GM18870 (cell line): ENCODE measurements around the gene EPSTI1.

Source experiments
- ATAC-seq: cut with Tn5 transposase; IDR thresholded peaks from one replicate; pipeline ENCODE4 v1.9.1; 2021; ENCODE audit warnings: moderate library complexity; ENCODE audit not compliant: unreplicated experiment

The EPSTI1 gene

DNA sequence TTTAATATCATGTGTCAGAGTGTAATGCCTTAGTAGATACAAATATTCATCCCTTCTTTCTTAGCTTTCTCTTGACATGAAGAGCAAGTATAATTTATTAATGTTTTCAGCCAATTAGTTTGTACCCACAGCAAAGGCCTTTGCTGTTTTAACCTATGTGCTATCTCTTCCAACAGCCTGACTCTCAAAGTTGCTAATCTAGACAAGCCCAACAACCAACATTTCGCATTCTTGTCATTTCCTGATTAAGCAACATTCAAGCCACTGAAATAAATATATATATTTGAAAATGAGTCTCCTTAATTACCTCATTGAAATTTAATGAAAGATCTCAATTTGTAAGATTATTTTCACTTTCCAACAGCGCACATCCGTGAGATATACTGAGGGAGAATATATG, 18.5 kb downstream of the EPSTI1 start:
- ATAC-seq = no peak

DNA sequence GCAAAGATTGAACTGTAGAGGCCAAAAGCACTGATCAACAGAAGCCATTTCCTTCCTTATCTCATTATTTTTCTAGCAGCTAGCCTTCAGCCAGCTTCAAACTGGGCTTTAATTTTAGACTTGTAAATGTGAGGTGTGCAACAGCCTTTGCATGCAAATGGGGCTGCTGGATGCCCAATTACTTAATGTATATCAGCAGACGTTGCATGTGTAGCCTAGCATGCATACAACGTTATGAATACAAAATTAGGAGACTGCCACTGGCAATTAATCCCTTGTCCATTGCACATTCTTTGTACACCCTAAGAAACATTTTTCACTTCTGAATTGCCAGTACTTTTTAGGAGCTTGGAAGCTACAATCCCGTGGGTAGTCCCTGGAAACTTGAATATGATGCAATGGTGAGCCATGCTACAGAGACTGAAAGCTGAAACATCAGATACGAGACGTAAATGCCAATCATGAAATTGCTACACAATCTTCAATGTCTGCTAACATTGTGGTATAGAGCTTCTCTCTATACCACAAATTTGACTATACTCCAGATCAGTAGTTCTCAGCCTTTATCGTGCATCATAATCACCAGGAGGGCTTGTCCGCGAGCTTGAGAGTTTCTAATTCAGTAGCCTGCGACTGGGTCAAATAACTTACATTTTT, 20.2 kb downstream of the EPSTI1 start:
- ATAC-seq = no peak

DNA sequence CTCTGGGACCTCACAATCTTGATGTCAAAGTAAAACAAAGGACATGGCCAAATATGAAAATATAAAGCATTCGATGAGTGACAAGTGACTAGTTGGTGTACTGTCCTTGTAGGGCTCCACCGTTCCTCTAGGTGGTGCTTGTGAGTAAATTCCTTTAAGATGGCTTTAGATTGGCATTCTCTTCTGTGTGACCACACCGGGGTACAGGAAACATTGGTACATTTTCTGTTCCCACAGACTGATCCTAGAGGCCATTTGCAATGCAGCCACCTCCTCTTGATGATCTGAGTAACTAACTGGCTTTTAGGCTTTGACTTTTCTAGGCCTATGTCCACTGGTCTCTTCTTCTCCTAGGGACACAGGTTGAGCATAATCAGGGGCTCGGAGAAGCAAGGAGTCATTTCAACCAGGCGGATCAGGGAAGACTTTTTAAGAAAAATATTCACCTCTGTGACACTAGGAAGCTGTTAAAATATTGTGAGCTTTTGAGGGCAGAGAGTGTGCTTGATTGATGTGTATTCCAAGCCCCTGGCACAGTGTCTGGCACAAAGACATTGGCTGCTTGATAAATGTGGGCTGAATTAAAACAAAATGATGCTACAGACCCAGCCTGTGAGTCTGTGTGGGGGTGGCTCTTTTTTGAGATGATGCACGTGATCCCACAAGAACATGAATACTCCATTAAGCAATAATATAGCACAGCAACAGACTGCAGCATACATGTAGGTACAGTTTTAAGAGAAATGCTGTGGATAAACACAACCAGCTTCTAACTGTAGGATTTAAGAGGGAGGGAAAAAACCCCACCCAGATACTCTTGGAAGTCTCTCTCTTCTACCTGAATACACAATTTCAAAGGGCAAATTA, 21.0 kb downstream of the EPSTI1 start:
- no peak for ATAC-seq

DNA sequence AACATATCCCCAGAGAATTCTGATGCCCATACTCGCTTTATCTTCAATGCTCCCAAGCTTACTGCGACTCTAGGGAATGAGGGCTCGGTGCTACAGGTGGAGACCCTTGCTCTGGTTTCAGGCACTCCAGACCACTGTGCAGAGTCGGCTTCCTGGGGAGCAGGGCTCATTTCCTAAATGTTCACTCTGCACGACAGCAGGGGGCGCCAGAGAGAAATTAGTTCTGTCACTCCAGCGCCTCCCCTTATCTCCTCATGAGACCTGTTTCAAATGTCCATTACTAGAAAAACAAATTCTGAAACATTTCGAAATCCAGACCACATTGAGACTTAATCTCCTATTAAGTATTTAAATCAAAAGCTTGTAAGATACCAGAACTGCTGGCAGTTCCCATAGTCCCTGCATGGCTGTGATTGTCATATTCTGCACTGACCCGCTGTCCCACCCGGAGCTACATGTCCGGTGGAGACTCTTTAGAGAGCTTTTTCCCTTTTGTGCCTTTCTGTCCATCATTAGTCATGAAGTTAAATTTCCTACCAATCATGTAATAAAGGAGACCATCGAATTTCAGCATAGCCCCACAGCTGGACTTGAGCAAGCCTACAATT, 22.4 kb downstream of the EPSTI1 start:
- no peak for ATAC-seq

DNA sequence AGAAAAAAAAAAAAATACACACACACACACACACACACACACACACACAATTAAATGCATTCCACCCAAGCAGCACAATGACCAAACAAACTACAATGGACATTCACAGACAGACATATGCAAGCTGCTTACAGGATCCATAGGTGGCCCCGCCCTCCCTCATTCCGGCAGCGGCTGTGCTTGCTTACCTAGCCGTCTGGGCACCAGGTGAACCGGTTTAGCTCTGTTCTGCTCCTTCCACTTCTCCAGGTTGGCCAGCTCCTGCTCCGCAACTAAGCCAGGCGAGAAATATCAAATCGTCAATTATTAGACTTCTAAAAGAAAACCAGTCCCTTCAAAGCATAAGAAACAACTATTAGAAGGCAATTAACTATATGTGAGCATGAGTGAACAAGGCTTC, 23.1 kb downstream of the EPSTI1 start:
- no peak for ATAC-seq

DNA sequence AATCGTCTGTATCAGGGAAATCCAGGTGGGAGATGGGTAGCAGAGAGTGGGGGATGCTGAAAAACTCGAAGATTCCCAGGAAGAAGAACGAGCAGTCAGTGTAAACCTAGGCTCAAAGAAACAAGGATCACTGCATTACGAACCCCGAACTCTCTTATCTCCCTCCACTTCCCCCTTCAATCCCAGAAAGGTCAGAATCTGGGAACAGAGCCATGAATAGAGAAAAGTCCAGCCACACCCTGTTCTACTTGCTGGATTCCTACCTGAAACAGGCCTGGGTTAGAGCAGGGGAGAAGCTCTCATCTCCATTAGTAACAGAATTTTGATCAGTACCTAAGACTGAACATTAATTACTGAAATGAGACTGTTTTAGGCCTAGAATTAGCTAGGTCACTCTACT, 24.4 kb downstream of the EPSTI1 start:
- ATAC-seq = no peak

DNA sequence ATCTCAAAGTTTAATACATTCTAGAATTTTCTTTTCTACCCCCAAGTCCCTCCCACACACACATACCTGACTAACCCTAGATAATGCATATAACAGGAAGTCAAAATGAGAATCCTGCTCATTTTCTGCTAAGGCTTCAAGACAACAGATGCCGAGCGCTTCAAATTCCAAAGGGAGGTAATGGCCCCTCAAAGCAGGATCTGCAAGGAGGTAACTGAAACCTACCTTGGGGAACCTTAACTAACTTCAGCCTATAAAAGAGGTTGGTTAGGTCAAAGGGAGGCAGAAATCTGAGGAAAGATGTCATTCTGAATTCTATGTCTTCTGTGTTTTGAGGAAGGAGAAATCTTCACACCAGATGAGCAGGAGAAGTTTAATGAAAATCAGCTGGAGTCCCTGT, 26.8 kb downstream of the EPSTI1 start:
- no peak for ATAC-seq

DNA sequence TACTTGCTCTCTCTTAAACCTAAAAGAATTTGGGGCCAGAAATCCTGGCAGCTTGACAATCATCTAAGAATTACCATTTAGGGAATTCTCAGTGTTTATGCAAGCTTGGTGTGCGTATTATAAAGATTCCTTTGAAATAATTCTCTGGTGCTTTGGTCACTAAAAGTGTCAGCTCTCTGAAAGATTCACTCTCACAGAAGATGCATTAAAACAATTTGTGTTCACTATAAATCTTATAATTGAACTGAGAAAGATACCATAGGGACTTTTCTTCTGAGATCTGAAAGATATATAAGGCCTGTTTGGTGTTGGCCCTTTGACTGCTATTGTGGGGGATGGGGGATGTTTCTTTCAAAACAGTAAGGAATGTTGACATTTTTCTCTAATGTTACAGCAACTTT, 27.3 kb downstream of the EPSTI1 start:
- ATAC-seq = no peak

DNA sequence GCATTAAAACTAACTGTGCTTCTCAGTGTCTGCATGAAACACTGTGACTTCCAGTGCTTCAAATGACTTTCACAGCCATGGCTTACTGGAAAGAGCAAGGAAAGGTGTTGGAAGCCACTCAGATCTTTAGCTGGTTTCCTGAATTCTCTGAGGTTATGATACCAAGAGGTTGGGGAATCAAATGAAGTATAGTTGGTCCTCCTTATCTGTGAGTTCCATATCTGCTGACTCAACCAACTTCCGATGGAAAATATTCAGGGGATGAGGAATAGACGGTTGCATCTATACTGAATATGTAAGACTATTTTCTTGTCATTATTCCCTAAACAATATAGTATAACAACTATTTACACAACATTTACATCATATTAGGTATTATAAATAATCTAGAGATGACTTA, 32.4 kb downstream of the EPSTI1 start:
- ATAC-seq = no peak

DNA sequence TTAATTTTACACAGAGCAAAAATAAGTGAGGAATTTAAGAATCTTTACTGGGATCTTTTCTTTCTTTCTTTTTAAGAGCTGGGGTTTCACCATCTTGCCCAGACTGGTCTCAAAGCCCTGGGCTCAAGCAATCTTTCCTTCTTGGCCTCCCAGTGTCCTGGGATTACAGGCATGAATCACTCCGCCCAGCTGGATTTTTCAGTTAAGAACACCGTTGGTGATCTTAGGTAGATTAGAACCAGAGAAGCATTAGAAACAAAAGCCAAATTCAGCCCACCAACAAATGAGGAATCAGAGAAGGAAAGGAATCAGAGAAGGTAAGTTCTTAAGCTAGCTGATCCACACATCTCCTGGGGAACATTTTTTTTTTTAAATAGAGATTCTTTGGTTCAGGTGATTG, 34.2 kb downstream of the EPSTI1 start:
- no peak for ATAC-seq

DNA sequence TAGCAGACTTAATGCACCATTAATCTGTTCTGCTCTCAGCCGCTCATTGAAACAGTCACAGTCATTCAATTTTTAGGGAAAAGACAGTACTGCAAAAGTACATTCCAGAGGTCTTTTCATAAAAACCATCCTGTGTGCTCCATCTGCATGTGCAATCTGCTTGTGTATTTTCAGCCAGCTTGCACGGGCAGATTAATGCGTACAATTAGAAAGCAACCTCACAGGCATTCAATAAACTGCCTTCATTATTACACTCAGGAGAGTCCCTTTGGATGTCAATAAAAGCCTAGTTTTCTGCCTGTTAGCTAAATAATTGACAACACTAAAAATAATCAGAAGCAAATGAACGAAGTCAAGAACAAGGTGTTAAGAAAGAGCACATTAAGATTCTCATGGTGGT, 41.9 kb downstream of the EPSTI1 start:
- ATAC-seq = no peak

DNA sequence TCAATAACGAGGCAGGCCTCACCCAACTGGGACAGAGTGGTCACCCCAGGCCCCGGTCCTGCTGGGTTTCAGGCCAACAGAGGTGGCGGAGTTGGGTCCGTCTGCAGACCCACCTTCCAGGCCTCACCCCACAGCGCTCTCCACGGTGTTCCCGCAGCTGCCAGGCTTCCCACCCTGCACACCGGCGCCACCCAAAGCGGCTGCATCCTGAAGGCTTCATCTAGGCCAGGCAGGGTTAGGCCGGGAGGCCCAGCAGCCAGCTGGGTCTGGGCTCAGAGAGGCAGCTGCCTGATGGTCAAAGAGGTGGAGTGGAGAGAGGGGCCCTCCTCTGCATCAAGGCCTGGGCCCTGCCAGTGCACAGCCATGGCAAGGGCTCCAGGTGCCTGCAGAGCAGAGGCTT, 44.1 kb downstream of the EPSTI1 start:
- ATAC-seq = no peak

DNA sequence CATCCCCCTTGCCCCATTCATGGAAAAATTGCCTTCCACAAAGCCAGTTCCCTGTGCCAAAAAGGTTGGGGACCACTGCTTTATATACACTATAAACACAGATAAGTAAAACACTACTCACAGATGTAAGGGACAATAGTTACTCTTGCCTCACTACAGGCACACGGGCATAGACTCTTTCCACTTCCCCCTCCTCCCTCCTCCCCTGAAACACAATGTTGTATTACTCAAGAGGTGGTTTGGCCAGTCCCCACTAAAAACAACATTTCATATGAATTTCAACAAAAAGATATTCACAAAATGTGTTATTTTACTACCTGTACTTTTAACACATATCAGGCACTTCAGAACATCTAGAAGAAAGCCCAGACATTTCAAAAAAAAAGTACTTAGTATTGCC, 45.1 kb downstream of the EPSTI1 start:
- ATAC-seq = no peak

DNA sequence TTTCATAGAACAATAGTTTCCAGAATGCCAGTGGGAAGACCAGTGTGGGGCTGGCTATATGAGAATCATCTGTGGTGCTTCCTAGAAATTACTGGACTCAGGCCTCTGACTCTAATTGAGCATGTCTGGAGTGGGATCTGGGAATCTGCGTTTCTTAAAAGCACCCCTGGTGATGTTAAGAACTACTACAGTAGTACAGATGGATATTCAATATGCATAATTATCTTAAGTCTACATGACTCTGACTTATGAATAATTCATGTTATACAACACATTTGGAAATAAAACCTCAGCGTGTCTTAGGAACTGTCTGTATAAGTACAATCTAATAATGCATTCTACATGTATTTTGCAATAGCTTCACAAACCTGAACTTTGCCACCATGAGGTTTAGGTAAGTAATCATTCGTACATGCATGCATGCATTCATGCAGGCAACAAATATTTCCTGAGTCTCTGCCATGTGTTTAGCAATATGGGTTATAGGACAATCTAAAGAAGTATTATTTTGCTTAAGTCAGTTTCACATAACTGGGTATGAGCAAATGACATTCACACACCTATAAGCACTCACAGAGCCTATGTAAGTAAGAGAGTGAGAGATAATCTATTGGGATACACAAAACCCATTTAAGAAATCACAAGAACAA, 62.0 kb downstream of the EPSTI1 start:
- ATAC-seq = no peak

DNA sequence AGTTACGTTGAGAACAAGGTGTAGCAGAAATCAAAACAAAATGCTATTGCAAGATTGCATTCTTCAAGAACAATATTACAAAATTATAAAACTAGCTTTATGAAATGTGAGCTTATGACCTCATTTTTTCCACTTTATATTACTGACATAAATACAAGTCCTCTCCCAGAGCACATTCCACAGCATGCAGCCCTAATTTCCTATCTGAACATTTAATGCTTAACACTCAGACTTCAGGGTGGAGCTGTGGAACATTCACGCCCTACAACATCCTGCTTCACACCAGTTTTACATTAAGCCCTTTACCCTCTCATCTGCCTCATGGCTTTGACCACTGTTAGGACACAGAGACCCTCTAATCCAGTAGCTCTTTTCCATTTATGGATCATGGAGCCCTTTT, 65.5 kb downstream of the EPSTI1 start:
- no peak for ATAC-seq

DNA sequence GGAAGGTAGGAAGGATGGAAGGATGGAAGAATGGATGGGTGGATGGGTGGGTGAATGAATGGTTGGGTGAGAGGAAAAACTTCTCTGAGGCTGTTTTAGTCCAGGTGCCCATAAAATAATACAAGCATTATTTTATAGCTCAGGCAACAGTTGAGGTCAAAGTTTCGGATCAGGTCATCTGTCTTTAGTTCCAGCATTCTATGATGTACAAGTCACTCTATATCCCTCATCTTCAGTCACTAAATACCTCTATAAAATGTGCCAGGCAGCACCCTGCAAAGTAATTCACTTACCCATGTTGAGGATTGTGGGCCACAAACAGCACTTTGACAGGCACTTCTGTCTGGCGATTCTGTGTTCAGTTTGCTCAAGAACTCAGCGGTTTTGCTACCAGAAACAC, 66.0 kb downstream of the EPSTI1 start:
- ATAC-seq = no peak

DNA sequence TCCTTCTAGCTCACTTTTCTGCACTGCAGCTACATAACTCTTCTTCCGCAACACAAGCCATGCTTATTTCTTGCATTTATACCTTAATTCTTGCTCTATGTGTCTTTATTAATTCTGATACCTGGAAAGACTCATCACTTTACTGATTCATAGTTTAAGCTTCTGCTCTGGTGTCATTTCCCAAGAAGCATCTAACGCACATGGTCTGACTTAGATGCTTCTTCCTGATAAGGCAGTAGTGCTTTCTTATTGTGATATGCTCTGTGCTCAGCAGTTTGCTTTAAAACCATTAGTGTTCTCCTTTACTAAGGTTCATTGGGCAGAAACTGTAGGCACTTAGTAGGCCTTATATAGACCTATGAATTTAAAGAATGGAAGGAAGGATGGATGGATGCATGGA, 66.4 kb downstream of the EPSTI1 start:
- ATAC-seq = no peak

DNA sequence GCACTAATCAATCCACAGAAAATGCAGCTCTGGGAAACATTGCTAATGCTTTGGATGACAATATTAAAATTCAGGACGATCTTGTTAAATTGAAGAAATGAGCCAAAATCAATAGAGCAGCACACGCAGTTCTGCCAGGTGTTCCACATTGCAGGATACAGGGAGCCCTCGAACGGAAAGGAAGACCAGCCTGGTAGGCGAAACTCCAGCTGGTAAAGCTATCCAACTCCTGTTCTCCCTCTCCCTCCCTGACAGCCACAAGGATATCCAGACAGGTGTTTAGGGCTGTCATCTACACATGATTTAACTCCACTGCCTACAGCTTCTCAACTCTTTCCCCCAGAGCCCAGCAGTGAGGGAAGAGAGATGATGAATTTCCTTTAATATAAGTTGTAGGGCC, 67.7 kb downstream of the EPSTI1 start:
- no peak for ATAC-seq

DNA sequence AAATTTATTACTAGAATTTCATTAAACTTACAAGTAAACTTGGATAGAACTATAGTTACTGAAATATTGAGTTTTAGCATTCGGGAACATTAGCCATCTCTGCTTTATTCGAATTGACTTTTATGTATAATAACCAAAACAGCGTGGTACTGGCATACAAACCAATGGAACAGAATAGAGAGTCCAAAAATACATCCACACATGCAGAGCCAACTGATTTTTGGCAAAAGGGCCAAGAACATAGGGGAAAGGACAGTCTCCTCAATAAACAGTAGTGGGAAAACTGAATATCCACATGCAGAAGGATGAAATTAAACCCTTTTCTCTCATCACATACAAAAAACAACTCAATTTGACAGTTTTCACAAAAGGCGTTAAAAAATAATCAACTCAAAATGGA, 84.3 kb downstream of the EPSTI1 start:
- no peak for ATAC-seq

DNA sequence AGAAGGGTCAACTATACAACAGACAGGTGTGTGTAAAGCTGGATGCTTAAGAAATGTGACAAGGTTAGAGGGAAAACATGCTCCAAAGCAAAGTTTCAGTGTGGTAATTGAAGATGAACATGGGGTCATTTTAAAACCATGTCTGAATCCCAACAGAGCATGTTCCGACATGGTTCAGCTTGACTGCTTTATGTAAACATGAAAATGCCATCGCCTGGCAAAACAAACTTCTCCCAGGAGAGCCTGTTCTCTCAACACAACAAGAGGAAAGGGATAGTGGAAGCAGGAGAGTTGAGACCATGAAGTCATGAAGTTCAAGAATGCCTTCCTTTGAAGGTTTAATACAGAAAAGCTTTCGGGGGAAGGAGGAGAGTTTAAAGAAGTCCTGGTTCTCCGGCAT, 85.8 kb downstream of the EPSTI1 start:
- no peak for ATAC-seq

DNA sequence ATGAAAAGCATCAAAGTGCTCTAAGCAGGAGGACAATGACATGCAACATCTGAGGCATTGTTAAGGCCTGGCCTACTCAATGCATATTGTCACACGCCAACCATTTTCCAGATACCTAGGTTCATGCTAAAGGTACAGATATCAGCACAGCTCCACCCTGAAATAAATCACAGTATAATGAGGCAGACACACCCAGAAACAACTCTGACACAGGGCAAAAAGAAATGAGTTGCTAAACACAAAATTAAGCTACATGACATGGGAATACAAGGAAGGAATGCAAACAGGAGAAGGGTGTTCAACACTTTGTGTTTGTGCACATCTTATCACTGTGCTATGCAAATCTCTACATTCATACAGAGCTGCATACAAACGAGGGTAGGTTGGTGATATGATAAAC, 86.5 kb downstream of the EPSTI1 start:
- no peak for ATAC-seq

DNA sequence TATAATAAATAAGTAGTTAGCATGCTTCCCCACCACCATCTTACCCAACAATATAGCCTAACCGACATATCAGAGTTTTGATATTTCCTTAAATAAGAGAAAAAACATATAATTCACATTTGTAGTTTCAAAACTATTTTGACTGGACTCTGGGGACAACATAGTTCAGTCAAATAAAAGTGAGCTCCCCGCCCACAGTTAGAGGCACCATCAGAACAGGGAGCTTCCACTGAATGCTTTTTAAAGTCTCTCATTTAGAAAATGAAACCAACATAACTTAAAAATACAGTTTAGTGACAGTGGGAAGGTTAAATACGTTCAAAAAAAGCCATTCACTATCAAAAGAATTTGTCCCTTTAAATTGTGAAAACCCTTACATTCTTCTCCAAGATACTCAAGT, 92.8 kb downstream of the EPSTI1 start:
- no peak for ATAC-seq
